Measurements from ENCODE around the gene DPM2.

DPM2 gene

GRCh38 chr9:127936347-127936852 is 1.3 kb downstream of the DPM2 start:
- no peak for DNase-seq (ENCODE audit: low read depth)

GRCh38 chr9:127935765-127936221 is 1.9 kb downstream of the DPM2 start:
- DNase-seq (ENCODE audit: low read depth) = no peak

GRCh38 chr9:127934986-127935385 is 2.7 kb downstream of the DPM2 start:
- DNase-seq (ENCODE audit: low read depth) = no peak

- DNase-seq (ENCODE audit: low read depth) = no peak
These were observed 3.4 kb downstream of the DPM2 start for GRCh38 chr9:127934248-127934647.

- DNase-seq (ENCODE audit: low read depth) = no peak
These were observed 6.4 kb downstream of the DPM2 start for GRCh38 chr9:127931092-127931881.

- DNase-seq (ENCODE audit: low read depth) = peak; percentile 65
These were observed 7.2 kb downstream of the DPM2 start, which contains the start of gene PIP5KL1 for GRCh38 chr9:127930231-127931091. Gene PIP5KL1, minus strand, starts transcription at chr9:127930777. Its CDS starts 25 bp downstream, at chr9:127930752.

GRCh38 chr9:127929625-127929979 is 8.1 kb downstream of the DPM2 start:
- DNase-seq (ENCODE audit: low read depth) = no peak

- DNase-seq (ENCODE audit: low read depth) = no peak
These were observed 8.7 kb downstream of the DPM2 start for GRCh38 chr9:127928676-127929624.

GRCh38 chr9:127927988-127928675 is 9.5 kb downstream of the DPM2 start:
- no peak for DNase-seq (ENCODE audit: low read depth)

GRCh38 chr9:127927201-127927987 is 10.3 kb downstream of the DPM2 start:
- peak; percentile 80 for DNase-seq (ENCODE audit: low read depth)

GRCh38 chr9:127926906-127927200 is 10.8 kb downstream of the DPM2 start:
- DNase-seq (ENCODE audit: low read depth) = no peak

GRCh38 chr9:127925959-127926905 is 11.4 kb downstream of the DPM2 start:
- DNase-seq (ENCODE audit: low read depth) = no peak

- DNase-seq (ENCODE audit: low read depth) = no peak
These were observed 12.8 kb downstream of the DPM2 start for GRCh38 chr9:127924736-127925444.

- DNase-seq (ENCODE audit: low read depth) = no peak
These were observed 13.9 kb downstream of the DPM2 start for GRCh38 chr9:127923771-127924170.

- DNase-seq (ENCODE audit: low read depth) = no peak
These were observed 14.6 kb downstream of the DPM2 start for GRCh38 chr9:127923046-127923445.

- DNase-seq (ENCODE audit: low read depth) = peak; percentile 49
These were observed 16.0 kb downstream of the DPM2 start for GRCh38 chr9:127921557-127922120.

- DNase-seq (ENCODE audit: low read depth) = no peak
These were observed 16.9 kb downstream of the DPM2 start for GRCh38 chr9:127920794-127921193.

- DNase-seq (ENCODE audit: low read depth) = no peak
These were observed 18.3 kb downstream of the DPM2 start for GRCh38 chr9:127919253-127919815.
